GM08714 (cell line): ENCODE data around the gene LAMA1.

Experiments used
- H3K4me3 ChIP-seq: fragments of 200-500 bp; sonication (Bioruptor generic); 2 replicates; pipeline ENCODE4 v1.5.1; 2014; ENCODE audit warnings: mild to moderate bottlenecking, low read length, inconsistent platforms
- ZNF274 ChIP-seq: IDR thresholded peaks from 2 replicates; pipeline ENCODE4 v1.6.1; 2012; ENCODE audit warnings: mild to moderate bottlenecking, low read depth, low read length

Gene LAMA1

DNA sequence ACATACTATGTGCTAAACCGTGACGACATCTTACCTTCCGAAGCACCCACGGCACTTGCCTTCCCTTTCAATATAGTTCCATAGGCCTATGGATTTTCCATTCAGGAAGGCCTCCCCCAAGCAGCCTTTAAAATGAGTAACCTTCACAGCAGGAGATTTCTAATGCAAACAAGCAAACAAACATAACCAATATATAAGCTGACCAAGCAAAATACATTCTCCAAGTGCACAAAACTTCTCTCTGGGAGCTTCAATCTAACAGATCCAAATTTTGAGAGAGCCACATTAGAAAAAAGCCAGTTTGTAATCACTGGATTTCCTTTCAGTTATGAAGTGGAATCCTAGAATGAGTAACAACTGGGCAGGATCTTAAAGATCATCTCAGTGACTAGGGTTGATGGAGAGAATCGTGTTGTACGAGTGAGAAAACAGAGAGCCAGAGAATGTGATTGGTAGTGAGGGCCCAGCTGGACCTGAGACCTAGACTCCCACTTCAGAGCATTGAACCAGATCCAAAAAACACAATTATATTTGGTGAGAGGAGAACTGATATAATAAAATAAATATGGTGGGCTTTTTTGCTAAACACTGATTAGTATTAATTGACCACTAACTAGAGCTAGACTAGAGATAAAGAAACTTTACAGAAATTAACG is 145.6 kb downstream of the LAMA1 start:
- no peak overlapping the region for H3K4me3 ChIP-seq
- no peak for TF ChIP-seq ZNF274

DNA sequence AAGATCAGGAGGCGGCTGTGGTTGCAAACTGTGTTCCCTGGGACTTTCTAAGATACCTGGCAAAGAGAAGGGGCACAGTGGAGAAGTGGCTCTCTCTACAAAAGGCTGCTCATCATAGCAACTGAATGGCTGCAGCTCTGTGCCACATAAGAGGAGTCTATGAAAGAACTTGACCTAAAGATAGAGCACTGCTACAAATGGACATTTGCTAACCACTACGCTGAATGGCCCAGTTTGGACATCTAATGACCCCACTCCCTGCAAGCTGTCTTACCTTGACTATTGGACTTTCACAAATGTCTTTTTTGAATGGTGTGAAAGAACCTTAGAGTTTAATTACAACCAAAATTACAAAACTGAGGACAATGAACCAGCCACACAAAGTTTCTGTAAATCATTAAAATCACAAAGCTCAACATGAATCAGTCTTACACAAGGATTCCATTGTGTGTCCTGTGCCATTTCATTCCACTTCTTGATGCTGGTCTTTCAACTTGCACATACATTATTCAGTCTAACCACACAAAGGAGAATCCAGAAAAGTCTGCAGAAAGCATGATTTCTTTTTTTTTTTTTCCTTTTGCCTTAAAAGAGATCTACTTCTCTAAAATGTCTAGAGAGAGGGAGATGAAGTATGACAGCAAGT is 154.0 kb downstream of the LAMA1 start:
- no peak overlapping the region for H3K4me3 ChIP-seq
- no peak for TF ChIP-seq ZNF274

DNA sequence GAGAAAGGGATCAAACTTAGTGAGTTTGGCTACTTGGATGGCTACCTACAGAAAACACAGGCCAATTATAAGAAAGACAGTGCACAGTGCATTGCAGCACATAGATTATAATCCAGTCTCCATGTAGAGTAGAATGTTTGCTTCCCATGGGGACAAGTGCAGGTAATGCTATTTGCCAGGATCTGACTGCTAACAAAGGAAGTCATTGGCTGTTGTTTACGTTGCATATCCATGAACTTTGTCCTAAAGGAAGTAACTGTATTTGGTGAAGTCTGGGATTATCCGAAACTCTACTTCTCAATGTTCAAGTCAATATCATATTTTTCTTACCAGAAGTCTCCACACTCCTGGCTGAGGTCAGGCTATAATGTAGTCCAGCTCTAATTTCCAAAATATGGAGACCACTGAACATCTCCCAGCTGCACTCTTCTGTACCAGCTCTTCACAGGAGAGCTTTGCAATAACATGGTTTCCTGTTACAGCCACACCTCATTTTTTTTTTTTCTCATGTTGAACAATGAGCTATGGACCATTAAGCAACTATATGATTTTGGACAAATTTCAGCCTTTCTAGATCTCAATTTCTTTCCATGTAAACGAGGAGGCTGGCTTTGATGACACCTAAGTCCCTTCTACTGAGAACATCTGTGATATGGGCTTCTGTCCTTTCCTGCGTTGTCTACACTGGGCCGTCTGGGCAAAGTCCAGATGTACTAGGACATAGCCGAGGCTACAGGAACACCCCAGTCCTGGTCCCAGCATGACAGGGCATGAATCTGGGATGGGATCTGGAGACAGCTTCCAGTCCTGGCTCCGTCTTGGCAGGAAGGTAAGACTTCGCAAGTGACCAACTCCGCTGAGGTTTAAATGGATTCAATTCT is 154.8 kb downstream of the LAMA1 start:
- TF ChIP-seq ZNF274 = no peak
- H3K4me3 ChIP-seq = no peak overlapping the region

DNA sequence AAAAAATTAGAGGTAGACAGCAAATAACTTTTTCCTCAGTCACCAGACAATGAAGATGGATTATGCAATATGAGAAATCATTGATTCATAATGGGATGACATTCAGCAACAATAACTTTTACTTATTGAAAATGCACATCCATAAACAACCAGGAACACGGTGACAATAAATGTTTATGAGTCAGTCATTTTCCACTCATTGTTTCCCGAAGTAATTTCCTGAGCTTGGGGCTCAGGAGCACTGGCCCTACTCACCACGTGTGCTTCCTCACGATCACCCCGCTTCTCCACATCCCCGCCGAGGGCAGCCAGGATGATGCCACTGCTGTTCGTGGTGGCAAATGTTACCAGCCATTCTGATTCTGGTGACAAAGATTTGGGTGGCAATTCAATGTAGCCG is 156.3 kb downstream of the LAMA1 start:
- H3K4me3 ChIP-seq = no peak overlapping the region
- TF ChIP-seq ZNF274 = no peak

DNA sequence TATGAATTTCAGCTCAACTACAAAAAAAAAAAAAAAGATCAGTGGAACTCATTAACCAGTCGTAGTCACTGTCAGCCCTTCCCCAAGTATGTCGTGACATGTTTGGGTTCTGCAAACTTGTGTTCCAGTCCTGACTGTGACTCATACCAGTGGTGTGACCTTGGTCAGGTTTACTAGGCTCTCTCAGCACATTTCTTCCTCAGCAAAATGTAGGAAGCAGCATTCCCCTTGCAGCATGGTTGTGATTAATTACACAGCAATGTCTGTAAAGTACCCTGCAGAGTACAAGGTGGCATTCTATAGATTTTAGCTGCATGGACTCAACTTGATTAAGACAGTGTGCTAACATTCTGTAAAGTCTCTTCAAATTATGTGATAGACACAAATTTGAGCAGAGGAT is 156.9 kb downstream of the LAMA1 start:
- no peak for TF ChIP-seq ZNF274
- H3K4me3 ChIP-seq = no peak overlapping the region

DNA sequence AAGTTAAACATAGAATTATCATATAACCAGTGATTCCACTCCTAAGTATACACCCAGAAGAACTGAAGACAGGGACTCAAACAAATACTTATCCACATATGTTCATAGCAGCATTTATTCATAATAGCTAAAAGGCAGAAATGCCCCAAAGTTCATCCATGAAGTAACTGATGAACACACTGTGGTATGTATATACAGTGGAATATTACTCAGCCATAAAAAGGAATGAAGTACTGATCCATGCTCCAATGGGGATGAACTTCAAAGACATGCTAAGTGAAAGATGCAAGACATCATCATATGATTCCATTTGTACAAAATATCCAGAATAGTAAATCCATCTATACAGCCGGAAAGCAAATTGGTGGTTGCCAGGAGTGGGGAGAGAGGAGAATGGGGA is 157.5 kb downstream of the LAMA1 start:
- no peak for TF ChIP-seq ZNF274

DNA sequence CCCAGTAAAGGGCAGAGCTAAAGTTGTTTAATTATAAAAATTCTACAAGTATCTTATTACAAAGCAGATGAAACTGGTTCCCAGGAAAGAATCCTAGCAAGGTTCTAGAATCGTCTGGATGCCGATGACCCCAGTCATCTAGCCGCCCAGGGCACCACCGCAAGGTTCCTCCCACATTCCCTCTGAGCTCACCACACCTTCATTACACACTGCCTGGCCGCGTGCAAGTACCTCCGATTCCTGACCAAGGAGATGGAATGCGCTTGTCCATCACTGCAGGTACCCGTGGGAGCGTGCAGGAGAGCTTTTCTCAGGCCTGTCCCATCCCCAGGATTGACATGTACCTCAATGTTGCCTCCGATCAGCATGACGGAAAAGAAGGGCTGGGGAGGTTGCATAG is 158.5 kb downstream of the LAMA1 start:
- no peak for TF ChIP-seq ZNF274
- H3K4me3 ChIP-seq = no peak overlapping the region

More for the DNA sequence above, 157.5 kb downstream of the LAMA1 start:
- H3K4me3 ChIP-seq = no peak overlapping the region

DNA sequence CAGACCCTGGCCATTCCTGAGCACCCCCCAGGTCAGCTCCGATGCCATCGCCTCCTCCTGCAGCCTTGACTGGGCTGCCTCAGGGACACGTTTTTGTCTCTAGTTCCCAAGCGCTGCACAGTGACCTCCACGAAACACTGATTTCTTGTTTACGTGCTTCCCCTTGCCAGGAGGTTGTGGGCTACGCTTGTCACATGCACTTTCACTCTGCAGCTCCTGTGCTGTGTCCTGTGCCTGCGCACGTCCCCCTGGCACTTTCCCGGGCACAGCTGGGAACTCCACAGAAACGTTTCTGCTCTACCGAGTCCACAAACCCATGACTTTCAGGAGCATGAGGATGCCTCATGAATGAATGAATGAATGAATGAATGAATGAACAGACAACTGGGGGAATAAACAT is 160.6 kb downstream of the LAMA1 start:
- TF ChIP-seq ZNF274 = no peak
- no peak overlapping the region for H3K4me3 ChIP-seq

DNA sequence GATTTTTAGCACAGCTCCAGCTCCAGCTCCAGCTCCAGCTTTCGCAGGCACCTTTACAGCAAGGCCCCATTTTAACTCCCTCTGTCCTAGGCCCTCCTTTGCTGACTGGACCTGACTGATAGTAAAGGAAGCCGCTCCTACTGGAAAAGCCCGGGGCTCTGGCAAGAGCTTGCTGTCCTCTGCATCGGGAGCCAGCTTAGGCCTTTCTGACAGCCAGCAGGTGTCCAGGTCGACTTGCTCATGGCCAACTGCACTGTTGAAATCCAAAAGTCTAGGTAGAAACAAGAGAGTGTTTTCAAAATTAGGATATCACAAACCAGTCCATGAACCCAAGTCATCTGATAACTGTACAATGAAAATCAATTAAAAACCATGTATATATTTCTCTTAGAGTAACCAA is 161.1 kb downstream of the LAMA1 start:
- H3K4me3 ChIP-seq = no peak overlapping the region
- no peak for TF ChIP-seq ZNF274

DNA sequence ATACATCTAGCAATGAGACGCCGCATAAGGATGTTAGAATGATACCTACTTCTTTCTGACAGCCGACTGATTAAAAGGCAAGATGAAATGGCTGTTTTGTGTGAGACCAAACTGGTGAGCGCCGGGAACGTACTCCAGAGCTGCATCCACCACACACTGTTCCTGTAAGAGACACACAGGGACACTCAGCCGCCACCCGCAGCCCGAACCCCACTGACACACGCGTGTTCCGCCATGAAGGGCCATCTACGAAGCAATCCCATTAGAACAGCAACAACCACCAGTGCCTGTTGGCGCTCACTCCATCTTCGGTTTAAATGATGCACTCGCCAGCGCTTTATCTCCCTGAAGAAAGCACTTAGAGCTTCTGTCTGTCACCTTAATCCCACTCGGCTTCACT is 162.3 kb downstream of the LAMA1 start:
- no peak for TF ChIP-seq ZNF274
- no peak overlapping the region for H3K4me3 ChIP-seq

DNA sequence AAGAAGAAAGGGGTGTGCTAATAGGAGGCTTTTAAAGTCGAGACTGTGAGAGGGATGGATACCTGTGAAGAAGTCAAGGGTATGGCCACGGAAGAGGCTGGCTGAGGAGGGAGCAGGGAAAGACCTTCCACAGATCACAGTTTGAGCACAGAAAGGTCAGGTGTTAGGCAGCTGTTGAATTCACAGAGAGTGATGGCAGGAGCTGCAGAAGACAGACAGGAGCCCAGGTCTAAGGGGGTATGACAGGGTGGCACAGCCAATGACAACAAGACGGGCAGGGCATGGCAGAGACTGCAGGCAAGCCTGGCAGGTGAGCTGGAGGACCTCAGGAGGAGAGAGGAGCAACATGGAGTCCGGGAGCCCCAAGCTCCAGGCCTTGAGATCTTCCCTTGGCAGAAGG is 163.1 kb downstream of the LAMA1 start:
- no peak overlapping the region for H3K4me3 ChIP-seq
- TF ChIP-seq ZNF274 = no peak

DNA sequence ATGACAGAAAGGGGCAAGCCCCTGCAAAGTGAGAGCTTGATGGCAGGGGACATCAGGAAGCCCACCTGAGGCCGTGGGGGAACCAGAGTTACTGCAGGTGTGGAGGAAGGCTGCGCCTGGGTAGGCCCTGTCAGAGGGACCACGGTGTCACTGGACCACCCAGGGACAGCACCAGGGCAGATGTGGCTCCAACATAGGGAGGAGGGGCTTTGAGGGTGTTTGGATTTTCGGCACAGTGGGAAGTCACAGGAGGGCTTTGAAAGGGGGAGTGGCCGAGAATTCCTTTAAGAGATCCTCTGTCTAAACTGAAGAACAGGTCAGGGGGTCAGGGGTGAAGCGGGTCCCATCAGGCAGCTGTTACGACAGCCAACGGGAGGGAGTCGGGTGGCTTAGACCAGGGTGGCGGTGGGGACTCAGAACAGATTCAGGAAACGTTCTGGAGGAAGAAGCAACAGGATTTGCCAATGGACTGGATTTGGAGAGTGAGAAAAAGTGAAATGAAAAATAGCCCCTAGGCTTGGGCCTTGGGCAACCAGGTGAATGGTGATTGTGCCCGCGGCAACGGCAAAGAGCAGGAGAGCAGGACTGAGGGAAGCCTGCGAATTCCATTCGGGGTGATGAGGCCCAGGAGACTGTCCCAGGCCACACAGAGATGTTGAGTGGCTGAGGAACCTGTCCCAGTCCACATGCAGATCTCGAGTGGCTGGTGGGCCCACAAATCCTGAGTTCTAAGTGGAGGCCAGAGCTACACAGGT is 166.1 kb downstream of the LAMA1 start:
- TF ChIP-seq ZNF274 = no peak
- no peak overlapping the region for H3K4me3 ChIP-seq

DNA sequence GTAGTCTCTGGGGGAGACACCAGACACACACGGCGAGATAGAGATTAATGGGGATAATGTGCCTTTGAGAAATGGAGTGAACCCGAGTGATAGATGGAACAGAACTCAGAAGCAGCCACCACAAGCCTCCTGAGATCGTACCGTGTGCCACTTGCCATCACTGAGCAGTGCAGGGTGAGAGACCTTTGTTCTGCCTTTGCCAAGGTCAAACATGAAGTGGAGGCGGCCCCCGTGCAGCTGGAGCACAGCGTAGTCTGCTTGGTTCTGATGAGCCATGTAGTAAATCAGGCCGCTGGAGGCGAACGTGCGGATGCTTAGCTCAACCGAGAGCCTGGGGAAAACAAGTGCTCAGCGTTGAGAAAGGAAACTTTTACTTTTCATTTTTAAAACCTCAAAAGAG is 167.0 kb downstream of the LAMA1 start:
- TF ChIP-seq ZNF274 = no peak
- H3K4me3 ChIP-seq = no peak overlapping the region

DNA sequence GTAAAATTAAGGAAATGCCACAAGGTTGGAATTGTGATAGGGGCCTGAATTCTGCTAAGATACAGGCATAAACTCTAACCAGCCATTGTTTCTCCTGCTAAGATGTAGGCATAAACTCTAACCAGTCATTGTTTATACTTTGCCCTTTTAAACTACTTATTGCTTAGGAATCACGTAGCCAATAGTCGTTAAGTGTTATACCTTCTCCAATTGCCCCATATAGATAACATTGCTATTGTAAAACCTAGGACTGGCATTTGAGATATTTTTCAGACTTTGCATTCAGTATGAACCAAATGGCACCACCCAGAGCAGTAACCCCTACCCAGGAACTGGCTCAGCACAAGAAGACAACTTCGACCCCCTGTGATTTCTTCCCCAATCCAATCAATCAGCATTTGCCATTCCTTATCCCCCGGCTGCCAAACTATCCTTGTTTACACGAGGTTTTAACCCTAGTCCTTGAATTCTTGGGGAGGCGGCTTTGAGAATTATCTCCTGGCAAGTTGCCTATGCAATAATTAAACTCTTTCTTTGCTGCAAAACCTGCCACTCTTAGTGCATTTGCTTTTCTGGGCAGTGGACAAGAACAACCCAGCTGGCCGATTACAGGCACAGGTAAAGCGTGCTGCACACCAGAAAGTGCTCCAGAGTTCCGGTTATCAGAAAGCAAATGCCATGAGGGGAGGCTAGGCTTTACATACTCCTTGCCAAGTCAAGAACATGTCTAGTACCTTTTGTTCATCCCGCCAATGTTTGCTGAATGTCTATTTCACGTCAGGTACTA is 167.6 kb downstream of the LAMA1 start:
- no peak overlapping the region for H3K4me3 ChIP-seq
- no peak for TF ChIP-seq ZNF274
